DND-41 (cell line): ENCODE data around the gene NINJ1.

Experiments
- ATAC-seq: fragments of 200-7000 bp; cut with Tn5 transposase; 3 replicates; pipeline ENCODE4 v1.9.1; 2021; ENCODE audit warnings: low read depth; ENCODE audit not compliant: insufficient read depth
- DNase-seq: peaks from one replicate; pipeline ENCODE4 v3.0.0-alpha.2; 2020
- H2AFZ ChIP-seq: 2 replicates; pipeline ENCODE4 v1.6.0; 2012; ENCODE audit warnings: low read depth, low read length
- H3K27ac ChIP-seq: 2 replicates; pipeline ENCODE4 v1.5.1; 2012; ENCODE audit warnings: low read length, inconsistent platforms
- H3K27me3 ChIP-seq: fragments of 200-600 bp; sonication (generic); 2 replicates; pipeline ENCODE4 v1.6.0; 2012; ENCODE audit warnings: low read length, mild to moderate bottlenecking, inconsistent platforms; ENCODE audit not compliant: insufficient read depth, poor library complexity
- H3K36me3 ChIP-seq: 2 replicates; pipeline ENCODE4 v1.5.1; 2012; ENCODE audit warnings: low read length, inconsistent platforms; ENCODE audit not compliant: insufficient read depth
- H3K4me1 ChIP-seq: 2 replicates; pipeline ENCODE4 v1.5.1; 2012; ENCODE audit warnings: mild to moderate bottlenecking, low read length; ENCODE audit not compliant: insufficient read depth
- H3K4me2 ChIP-seq: 2 replicates; pipeline ENCODE4 v1.6.0; 2012; ENCODE audit warnings: mild to moderate bottlenecking, moderate library complexity, low read length, inconsistent platforms; ENCODE audit not compliant: insufficient read depth
- H3K4me3 ChIP-seq, 2 experiments: fragments of 200-600 bp in 1 of 2; shearing (Covaris generic) in 1 of 2; 2 replicates each; pipeline ENCODE4 v1.5.1; 2012 to 2016; ENCODE audit warnings: inconsistent platforms in 2 of 2, low read length in 2 of 2, mild to moderate bottlenecking in 2 of 2, low read depth in 1 of 2, moderate library complexity in 1 of 2
- H3K79me2 ChIP-seq: 2 replicates; pipeline ENCODE4 v1.6.0; 2012; ENCODE audit warnings: low read length, inconsistent platforms; ENCODE audit not compliant: insufficient read depth
- H3K9ac ChIP-seq: 2 replicates; pipeline ENCODE4 v1.6.0; 2012; ENCODE audit warnings: low read depth, mild to moderate bottlenecking, inconsistent platforms, low read length, moderate library complexity
- H3K9me3 ChIP-seq: 2 replicates; pipeline ENCODE4 v1.5.1; 2012; ENCODE audit warnings: low read length, moderate library complexity, mild to moderate bottlenecking, inconsistent platforms; ENCODE audit not compliant: insufficient read depth, severe bottlenecking
- H4K20me1 ChIP-seq: 2 replicates; pipeline ENCODE4 v1.6.0; 2012; ENCODE audit warnings: low read length; ENCODE audit not compliant: insufficient read depth
- CTCF ChIP-seq: IDR thresholded peaks from 2 replicates; pipeline ENCODE4 v1.5.1; 2012; ENCODE audit warnings: borderline replicate concordance, low read length, moderate library complexity, mild to moderate bottlenecking; ENCODE audit not compliant: poor library complexity, severe bottlenecking; ENCODE audit errors: extremely low read depth
- EZH2 ChIP-seq: IDR thresholded peaks from 3 replicates; pipeline ENCODE4 v1.6.1; 2012; ENCODE audit warnings: borderline replicate concordance, low read depth, mild to moderate bottlenecking, moderate library complexity, low read length, inconsistent platforms; ENCODE audit not compliant: severe bottlenecking

NINJ1 gene

GRCh38 chr9:93091453-93092081 lies 42.5 kb downstream of the NINJ1 start:
- no peak overlapping the region for H3K4me3 ChIP-seq
- peaks cover 14% of the 10 kb centered on the region for H3K4me1 ChIP-seq
- H3K79me2 ChIP-seq: no peaks in the 10 kb centered on the region; the same call in 1 of the 2 replicates
- ATAC-seq (no peak), DNase-seq (no peak)
- no peak overlapping the region for H3K9ac ChIP-seq
- TF ChIP-seq CTCF: no peak
- TF ChIP-seq EZH2: no peak
- no peak overlapping the region for H3K4me2 ChIP-seq
- H2AFZ ChIP-seq: no peak overlapping the region
- H3K9me3 ChIP-seq: no peaks in the 10 kb centered on the region
- H3K27me3 ChIP-seq: no peaks in the 10 kb centered on the region
- H3K27ac ChIP-seq: no peak overlapping the region
- H4K20me1 ChIP-seq: no peaks in the 10 kb centered on the region
- no peaks in the 10 kb centered on the region; the same call in 1 of the 2 replicates for H3K36me3 ChIP-seq

GRCh38 chr9:93091056-93091452 lies 43.0 kb downstream of the NINJ1 start:
- TF ChIP-seq EZH2 (no peak), CTCF (no peak)
- H3K79me2 ChIP-seq: no peaks in the 10 kb centered on the region
- no peak for DNase-seq
- no peak overlapping the region for H3K9ac ChIP-seq
- no peaks in the 10 kb centered on the region for H3K9me3 ChIP-seq
- H3K4me3 ChIP-seq: no peak overlapping the region
- no peak overlapping the region for H2AFZ ChIP-seq
- H3K4me1 ChIP-seq: peaks cover 11% of the 10 kb centered on the region
- no peak overlapping the region for H3K4me2 ChIP-seq
- no peaks in the 10 kb centered on the region for H3K36me3 ChIP-seq
- no peak for ATAC-seq
- no peak overlapping the region for H3K27ac ChIP-seq
- no peaks in the 10 kb centered on the region for H4K20me1 ChIP-seq
- H3K27me3 ChIP-seq: no peaks in the 10 kb centered on the region

- Histone ChIP-seq H3K9me3 (no peaks in the 10 kb centered on the region), H3K4me3 (no peak overlapping the region), H4K20me1 (no peaks in the 10 kb centered on the region), H3K4me1 (peaks cover 10% of the 10 kb centered on the region), H3K36me3 (no peaks in the 10 kb centered on the region), H3K27me3 (no peaks in the 10 kb centered on the region), H3K9ac (no peak overlapping the region), H3K79me2 (no peaks in the 10 kb centered on the region), H3K4me2 (no peak overlapping the region), H3K27ac (no peak overlapping the region), H2AFZ (no peak overlapping the region)
- ATAC-seq (no peak), DNase-seq (no peak)
- TF ChIP-seq CTCF: no peak
- no peak for TF ChIP-seq EZH2
Observed at GRCh38 chr9:93090091-93090655, 43.9 kb downstream of the NINJ1 start.
